Hepatocyte (in vitro differentiated cells): ENCODE results near the gene CLASP2.
"Not testable (repeated sequence)": the region's sequence is repeated elsewhere in the genome, so short reads cannot be mapped to it uniquely, and the experiment has no call there.

Experiments used
- CTCF ChIP-seq: fragments of 200-600 bp; sonication (generic); IDR thresholded peaks from 2 replicates; pipeline ENCODE4 v1.5.1; 2016; ENCODE audit warnings: antibody characterized with exemption, mild to moderate bottlenecking; ENCODE audit not compliant: poor library complexity
- EZH2phosphoT487 ChIP-seq: fragments of 200-600 bp; sonication (generic); IDR thresholded peaks from one replicate; pipeline ENCODE4 v1.6.1; 2018; ENCODE audit warnings: antibody characterized with exemption, mild to moderate bottlenecking, low read depth, moderate library complexity; ENCODE audit not compliant: unreplicated experiment, severe bottlenecking

- not testable (repeated sequence) for TF ChIP-seq CTCF, EZH2phosphoT487
These were observed 266.1 kb downstream of the CLASP2 start for GRCh38 chr3:33451994-33452393.
